H9 (cell line): Measurements from ENCODE around the gene IMPACT. TPM values are rescaled to one million over a fixed set of nuclear protein-coding genes. Genes with fewer than 3 reads are reported as not detected.

Experiments
- DNase-seq: peaks from one replicate; pipeline ENCODE4 v3.0.0-alpha.2; 2017
- H2AFZ ChIP-seq: one replicate; pipeline ENCODE4 v1.6.1; 2013; ENCODE audit warnings: mild to moderate bottlenecking, low read length, control low read depth, moderate library complexity
- H2AK5ac ChIP-seq: 2 replicates; pipeline ENCODE4 v1.6.1; 2013; ENCODE audit warnings: low read length, control low read depth, mixed read lengths; ENCODE audit not compliant: insufficient read length
- H2BK120ac ChIP-seq: one replicate; pipeline ENCODE4 v1.6.1; 2013; ENCODE audit warnings: low read depth, mild to moderate bottlenecking, low read length, control low read depth, inconsistent platforms; ENCODE audit not compliant: poor library complexity, severe bottlenecking
- H2BK12ac ChIP-seq: 2 replicates; pipeline ENCODE4 v1.6.1; 2013; ENCODE audit warnings: low read length, control low read depth, mixed read lengths, low read depth; ENCODE audit not compliant: insufficient read length
- H2BK15ac ChIP-seq: 2 replicates; pipeline ENCODE4 v1.6.1; 2013; ENCODE audit warnings: low read depth, low read length, control low read depth
- H2BK20ac ChIP-seq: one replicate; pipeline ENCODE4 v1.6.1; 2013; ENCODE audit warnings: low read depth, mild to moderate bottlenecking, low read length, control low read depth, inconsistent platforms; ENCODE audit not compliant: poor library complexity, severe bottlenecking
- H2BK5ac ChIP-seq: 2 replicates; pipeline ENCODE4 v1.6.1; 2013; ENCODE audit warnings: low read length, control low read depth, mixed read lengths; ENCODE audit not compliant: insufficient read length
- H3K14ac ChIP-seq: 2 replicates; pipeline ENCODE4 v1.6.1; 2013; ENCODE audit warnings: low read length, control low read depth; ENCODE audit not compliant: insufficient read depth
- H3K18ac ChIP-seq: 2 replicates; pipeline ENCODE4 v1.6.1; 2013; ENCODE audit warnings: low read depth, mild to moderate bottlenecking, mixed read lengths, low read length, control low read depth; ENCODE audit not compliant: insufficient read length
- H3K23ac ChIP-seq: 2 replicates; pipeline ENCODE4 v1.6.1; 2013; ENCODE audit warnings: low read length, control low read depth, mixed read lengths, low read depth; ENCODE audit not compliant: insufficient read length
- H3K23me2 ChIP-seq: 2 replicates; pipeline ENCODE4 v1.6.1; 2013; ENCODE audit warnings: low read depth, mild to moderate bottlenecking, mixed read lengths, low read length, control low read depth; ENCODE audit not compliant: insufficient read length, poor library complexity, severe bottlenecking
- H3K27ac ChIP-seq: 2 replicates; pipeline ENCODE4 v1.5.1; 2013; ENCODE audit warnings: low read length, control low read depth, mixed read lengths, low read depth; ENCODE audit not compliant: insufficient read length
- H3K27me3 ChIP-seq: 2 replicates; pipeline ENCODE4 v1.6.1; 2013; ENCODE audit warnings: low read length, control low read depth, inconsistent platforms; ENCODE audit not compliant: insufficient read depth
- H3K4ac ChIP-seq: 2 replicates; pipeline ENCODE4 v1.6.1; 2013; ENCODE audit warnings: low read depth, mild to moderate bottlenecking, control low read depth, inconsistent platforms, low read length, moderate library complexity
- H3K4me1 ChIP-seq: 2 replicates; pipeline ENCODE4 v1.6.1; 2013; ENCODE audit warnings: low read length, control low read depth, inconsistent platforms; ENCODE audit not compliant: insufficient read depth
- H3K4me2 ChIP-seq: 2 replicates; pipeline ENCODE4 v1.6.1; 2013; ENCODE audit warnings: low read length, control low read depth, mixed read lengths; ENCODE audit not compliant: insufficient read length, insufficient read depth
- H3K56ac ChIP-seq: 2 replicates; pipeline ENCODE4 v1.6.1; 2013; ENCODE audit warnings: low read depth, mild to moderate bottlenecking, mixed read lengths, low read length, control low read depth; ENCODE audit not compliant: insufficient read length
- H3K79me1 ChIP-seq: 2 replicates; pipeline ENCODE4 v1.6.1; 2013; ENCODE audit warnings: low read depth, mild to moderate bottlenecking, moderate library complexity, low read length, control low read depth, inconsistent platforms; ENCODE audit not compliant: insufficient read depth, poor library complexity, severe bottlenecking
- H3K79me2 ChIP-seq: 2 replicates; pipeline ENCODE4 v1.6.1; 2013; ENCODE audit warnings: low read length, control low read depth, inconsistent platforms; ENCODE audit not compliant: insufficient read depth
- H3K9ac ChIP-seq: 2 replicates; pipeline ENCODE4 v1.6.1; 2013; ENCODE audit warnings: low read length, control low read depth, mixed read lengths; ENCODE audit not compliant: insufficient read length; ENCODE audit errors: extremely low read depth
- H3K9me3 ChIP-seq: one replicate; pipeline ENCODE4 v1.6.1; 2013; ENCODE audit warnings: low read depth, low read length, inconsistent platforms; ENCODE audit not compliant: control insufficient read depth
- H3T11ph ChIP-seq: one replicate; pipeline ENCODE4 v1.6.1; 2013; ENCODE audit warnings: mild to moderate bottlenecking, low read length, control low read depth, inconsistent platforms
- H4K20me1 ChIP-seq: one replicate; pipeline ENCODE4 v1.6.1; 2013; ENCODE audit not compliant: control insufficient read depth, insufficient read length, insufficient read depth
- H4K5ac ChIP-seq: 2 replicates; pipeline ENCODE4 v1.6.1; 2013; ENCODE audit warnings: low read depth, mild to moderate bottlenecking, mixed read lengths, low read length, control low read depth; ENCODE audit not compliant: insufficient read length
- H4K8ac ChIP-seq: replicated peaks from 2 replicates; pipeline ENCODE4 v1.6.1; 2013; ENCODE audit warnings: low read length, control low read depth, mixed read lengths, low read depth; ENCODE audit not compliant: insufficient read length
- H4K91ac ChIP-seq: 2 replicates; pipeline ENCODE4 v1.6.1; 2013; ENCODE audit warnings: low read depth, mild to moderate bottlenecking, moderate library complexity, mixed read lengths, low read length, control low read depth; ENCODE audit not compliant: insufficient read length
- H3K27ac Mint-ChIP-seq, 3 experiments: 2 replicates in 2 of 3; 3 replicates in 1 of 3; pipeline ENCODE4 v1.8.0; 2020 to 2021; ENCODE audit warnings: mixed read lengths in 3 of 3, mild to moderate bottlenecking in 1 of 3, moderate library complexity in 1 of 3
- H3K27me3 Mint-ChIP-seq: 2 replicates; pipeline ENCODE4 v1.8.0; 2021; ENCODE audit warnings: low read depth, mild to moderate bottlenecking, moderate library complexity, mixed read lengths
- H3K36me3 Mint-ChIP-seq, 3 experiments: 2 replicates in 2 of 3; 3 replicates in 1 of 3; pipeline ENCODE4 v1.8.0; 2020 to 2021; ENCODE audit warnings: low read depth in 3 of 3, mixed read lengths in 3 of 3; ENCODE audit not compliant: insufficient read depth in 1 of 3
- H3K4me1 Mint-ChIP-seq, 2 experiments: 2 replicates each; pipeline ENCODE4 v1.8.0; 2020; ENCODE audit warnings: mixed read lengths in 2 of 2
- H3K4me3 Mint-ChIP-seq, 2 experiments: 2 replicates in 1 of 2; 3 replicates in 1 of 2; pipeline ENCODE4 v1.8.0; 2020 to 2021; ENCODE audit warnings: mild to moderate bottlenecking in 2 of 2, mixed read lengths in 2 of 2, moderate library complexity in 1 of 2
- H3K9me3 Mint-ChIP-seq, 2 experiments: 2 replicates in 1 of 2; 3 replicates in 1 of 2; pipeline ENCODE4 v1.8.0; 2020; ENCODE audit warnings: mild to moderate bottlenecking in 2 of 2, mixed read lengths in 2 of 2, moderate library complexity in 1 of 2
- WGBS: extraction: QIAGEN DNeasy Blood & Tissue Kit; methylation state at CpG from one replicate; pipeline ENCODE4 v1.1.7; 2013; ENCODE audit warnings: missing lambda C conversion rate, low lambda C conversion rate, mixed read lengths; ENCODE audit not compliant: insufficient read length; ENCODE audit errors: extremely low coverage; 5-methylcytosine and 5-hydroxymethylcytosine counted together
- total RNA-seq: library from RNA; stranded (reverse); gene quantifications from 2 replicates; pipeline ENCODE4 v1.2.1, GENCODE V29; 2021
- TF ChIP-seq, protein P1 (sequence below): fragments of 200-600 bp; sonication (generic); conservative IDR thresholded peaks from 3 replicates; pipeline ENCODE4 v1.8.0; 2021; ENCODE audit warnings: antibody characterized with exemption, mild to moderate bottlenecking

IMPACT gene
- total RNA-seq, 1 experiment from 2014 or later: 41.9 TPM

- no peak within 1 kb of the TSS for H2BK12ac ChIP-seq
- no peaks in the 10 kb centered on the region for H3K27me3 ChIP-seq
- no peak within 1 kb of the TSS for H2BK120ac ChIP-seq
- H4K91ac ChIP-seq: no peak within 1 kb of the TSS
- H2BK15ac ChIP-seq: no peak within 1 kb of the TSS
- Mint-ChIP-seq H3K4me3 (no peak within 1 kb of the TSS), H3K27ac (peak within 1 kb of the TSS in 1 of 3 experiments; percentile 17; a peak in 1 of 7 replicates), H3K4me1 (peaks cover 9 to 11% of the 10 kb centered on the region in 2 experiments), H3K36me3 (peaks cover 0 to 6% (median 4%) of the 10 kb centered on the region in 3 experiments; a peak in 3 of 7 replicates), H3K27me3 (no peaks in the 10 kb centered on the region; the same call in 1 of the 2 replicates), H3K9me3 (peaks cover 3 to 7% of the 10 kb centered on the region in 2 experiments; a peak in 4 of 5 replicates)
- H3K9ac ChIP-seq: no peak within 1 kb of the TSS
- H3K23ac ChIP-seq: no peak within 1 kb of the TSS
- no peak within 1 kb of the TSS for H4K5ac ChIP-seq
- H4K20me1 ChIP-seq: no peaks in the 10 kb centered on the region
- H3K4ac ChIP-seq: no peak within 1 kb of the TSS
- H3K79me2 ChIP-seq: no peaks in the 10 kb centered on the region
- H2BK20ac ChIP-seq: no peak within 1 kb of the TSS
- no peak within 1 kb of the TSS for H3K18ac ChIP-seq
- no peaks in the 10 kb centered on the region; the same call in 1 of the 2 replicates for H3K4me1 ChIP-seq
- H3T11ph ChIP-seq: no peak within 1 kb of the TSS
- no peak within 1 kb of the TSS for H2BK5ac ChIP-seq
- no peaks in the 10 kb centered on the region for H3K79me1 ChIP-seq
- no peak within 1 kb of the TSS for H2AK5ac ChIP-seq
- H3K56ac ChIP-seq: no peak within 1 kb of the TSS
- no peak within 1 kb of the TSS for H4K8ac ChIP-seq
- H3K14ac ChIP-seq: no peak within 1 kb of the TSS
- no peak within 1 kb of the TSS for H3K4me2 ChIP-seq
- H3K27ac ChIP-seq: no peak within 1 kb of the TSS
- no CpG with 5 or more reads among the region's 1 CpG for WGBS
- no peaks in the 10 kb centered on the region for H3K9me3 ChIP-seq
- TF ChIP-seq, protein P1, sequence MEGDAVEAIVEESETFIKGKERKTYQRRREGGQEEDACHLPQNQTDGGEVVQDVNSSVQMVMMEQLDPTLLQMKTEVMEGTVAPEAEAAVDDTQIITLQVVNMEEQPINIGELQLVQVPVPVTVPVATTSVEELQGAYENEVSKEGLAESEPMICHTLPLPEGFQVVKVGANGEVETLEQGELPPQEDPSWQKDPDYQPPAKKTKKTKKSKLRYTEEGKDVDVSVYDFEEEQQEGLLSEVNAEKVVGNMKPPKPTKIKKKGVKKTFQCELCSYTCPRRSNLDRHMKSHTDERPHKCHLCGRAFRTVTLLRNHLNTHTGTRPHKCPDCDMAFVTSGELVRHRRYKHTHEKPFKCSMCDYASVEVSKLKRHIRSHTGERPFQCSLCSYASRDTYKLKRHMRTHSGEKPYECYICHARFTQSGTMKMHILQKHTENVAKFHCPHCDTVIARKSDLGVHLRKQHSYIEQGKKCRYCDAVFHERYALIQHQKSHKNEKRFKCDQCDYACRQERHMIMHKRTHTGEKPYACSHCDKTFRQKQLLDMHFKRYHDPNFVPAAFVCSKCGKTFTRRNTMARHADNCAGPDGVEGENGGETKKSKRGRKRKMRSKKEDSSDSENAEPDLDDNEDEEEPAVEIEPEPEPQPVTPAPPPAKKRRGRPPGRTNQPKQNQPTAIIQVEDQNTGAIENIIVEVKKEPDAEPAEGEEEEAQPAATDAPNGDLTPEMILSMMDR: no peak
- DNase-seq: no peak
- H2AFZ ChIP-seq: no peak within 1 kb of the TSS
- no peaks in the 10 kb centered on the region for H3K23me2 ChIP-seq
Measured at GRCh38 chr18:24460388-24460787, 33.9 kb downstream of the IMPACT start, which contains the start of gene HRH4. TSS of gene HRH4 (plus strand) at chr18:24460637. CDS start at chr18:24460729, 92 bp downstream.
